ENCODE data around the gene CHKA.

The CHKA gene

DNA sequence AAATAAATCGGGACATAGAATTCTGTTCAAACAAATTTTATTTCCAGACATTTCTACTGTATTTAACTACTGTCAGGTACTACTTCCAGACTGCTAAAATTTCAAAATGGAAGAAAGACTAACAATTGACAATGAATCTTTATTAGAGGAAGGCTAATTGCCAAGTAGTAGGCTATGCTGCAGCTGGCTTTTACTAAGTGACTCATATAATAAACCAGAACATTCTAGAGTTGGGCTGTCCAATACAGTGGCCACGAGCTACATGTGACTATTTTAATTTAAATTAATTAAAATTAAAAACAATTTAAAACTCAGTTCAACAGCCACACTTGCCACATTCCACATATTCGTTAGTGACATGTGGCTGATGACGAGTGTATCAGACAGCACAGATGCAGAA lies 27.6 kb downstream of the CHKA start:
- TF ChIP-seq, protein P1, sequence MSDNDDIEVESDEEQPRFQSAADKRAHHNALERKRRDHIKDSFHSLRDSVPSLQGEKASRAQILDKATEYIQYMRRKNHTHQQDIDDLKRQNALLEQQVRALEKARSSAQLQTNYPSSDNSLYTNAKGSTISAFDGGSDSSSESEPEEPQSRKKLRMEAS (IDR thresholded peaks at IDR 0.05) = no peak
- TF ChIP-seq EGR1 (IDR thresholded peaks at IDR 0.05) = no peak

DNA sequence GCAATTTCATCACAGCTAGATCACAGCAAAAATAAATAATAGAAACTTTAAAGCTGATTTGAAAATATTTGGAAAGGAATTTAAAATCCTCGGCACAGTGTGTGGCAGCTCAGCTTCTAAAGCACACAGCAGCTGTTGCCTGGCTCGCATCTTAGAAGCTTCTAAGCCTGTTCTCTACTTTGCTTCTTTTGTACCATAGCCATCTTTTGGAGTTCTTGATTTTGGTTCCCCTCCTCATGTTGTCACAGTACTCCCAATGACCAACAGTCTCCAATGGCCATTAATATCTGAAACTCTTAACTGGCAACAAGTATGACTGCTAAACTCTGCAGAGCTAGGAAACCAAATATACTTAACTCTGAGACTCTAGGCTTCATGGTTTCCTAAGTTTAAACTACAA lies 28.8 kb downstream of the CHKA start:
- TF ChIP-seq RAD21 (IDR thresholded peaks at IDR 0.05; ENCODE audit: low read depth) (no peak), NFIC (IDR thresholded peaks at IDR 0.05) (no peak), EGR1 (IDR thresholded peaks at IDR 0.05) (no peak), CEBPB (IDR thresholded peaks at IDR 0.05) (no peak), EP300 (IDR thresholded peaks at IDR 0.05; ENCODE audit: borderline replicate concordance) (no peak), FOXM1 (IDR thresholded peaks at IDR 0.05; ENCODE audit: borderline replicate concordance, low read depth) (no peak), TCF12 (IDR thresholded peaks at IDR 0.05; ENCODE audit: low read depth) (no peak), TEAD4 (IDR thresholded peaks at IDR 0.05) (no peak), YY1 (IDR thresholded peaks at IDR 0.05; ENCODE audit: low read depth) (no peak), TAF1 (IDR thresholded peaks at IDR 0.05; ENCODE audit: low read depth) (no peak)
- TF ChIP-seq, protein P2, sequence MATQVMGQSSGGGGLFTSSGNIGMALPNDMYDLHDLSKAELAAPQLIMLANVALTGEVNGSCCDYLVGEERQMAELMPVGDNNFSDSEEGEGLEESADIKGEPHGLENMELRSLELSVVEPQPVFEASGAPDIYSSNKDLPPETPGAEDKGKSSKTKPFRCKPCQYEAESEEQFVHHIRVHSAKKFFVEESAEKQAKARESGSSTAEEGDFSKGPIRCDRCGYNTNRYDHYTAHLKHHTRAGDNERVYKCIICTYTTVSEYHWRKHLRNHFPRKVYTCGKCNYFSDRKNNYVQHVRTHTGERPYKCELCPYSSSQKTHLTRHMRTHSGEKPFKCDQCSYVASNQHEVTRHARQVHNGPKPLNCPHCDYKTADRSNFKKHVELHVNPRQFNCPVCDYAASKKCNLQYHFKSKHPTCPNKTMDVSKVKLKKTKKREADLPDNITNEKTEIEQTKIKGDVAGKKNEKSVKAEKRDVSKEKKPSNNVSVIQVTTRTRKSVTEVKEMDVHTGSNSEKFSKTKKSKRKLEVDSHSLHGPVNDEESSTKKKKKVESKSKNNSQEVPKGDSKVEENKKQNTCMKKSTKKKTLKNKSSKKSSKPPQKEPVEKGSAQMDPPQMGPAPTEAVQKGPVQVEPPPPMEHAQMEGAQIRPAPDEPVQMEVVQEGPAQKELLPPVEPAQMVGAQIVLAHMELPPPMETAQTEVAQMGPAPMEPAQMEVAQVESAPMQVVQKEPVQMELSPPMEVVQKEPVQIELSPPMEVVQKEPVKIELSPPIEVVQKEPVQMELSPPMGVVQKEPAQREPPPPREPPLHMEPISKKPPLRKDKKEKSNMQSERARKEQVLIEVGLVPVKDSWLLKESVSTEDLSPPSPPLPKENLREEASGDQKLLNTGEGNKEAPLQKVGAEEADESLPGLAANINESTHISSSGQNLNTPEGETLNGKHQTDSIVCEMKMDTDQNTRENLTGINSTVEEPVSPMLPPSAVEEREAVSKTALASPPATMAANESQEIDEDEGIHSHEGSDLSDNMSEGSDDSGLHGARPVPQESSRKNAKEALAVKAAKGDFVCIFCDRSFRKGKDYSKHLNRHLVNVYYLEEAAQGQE (IDR thresholded peaks at IDR 0.05; ENCODE audit: low read depth) = no peak
- TF ChIP-seq, protein P3, sequence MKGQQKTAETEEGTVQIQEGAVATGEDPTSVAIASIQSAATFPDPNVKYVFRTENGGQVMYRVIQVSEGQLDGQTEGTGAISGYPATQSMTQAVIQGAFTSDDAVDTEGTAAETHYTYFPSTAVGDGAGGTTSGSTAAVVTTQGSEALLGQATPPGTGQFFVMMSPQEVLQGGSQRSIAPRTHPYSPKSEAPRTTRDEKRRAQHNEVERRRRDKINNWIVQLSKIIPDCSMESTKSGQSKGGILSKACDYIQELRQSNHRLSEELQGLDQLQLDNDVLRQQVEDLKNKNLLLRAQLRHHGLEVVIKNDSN (IDR thresholded peaks at IDR 0.05) = no peak
- TF ChIP-seq, protein P1 (IDR thresholded peaks at IDR 0.05) = no peak

DNA sequence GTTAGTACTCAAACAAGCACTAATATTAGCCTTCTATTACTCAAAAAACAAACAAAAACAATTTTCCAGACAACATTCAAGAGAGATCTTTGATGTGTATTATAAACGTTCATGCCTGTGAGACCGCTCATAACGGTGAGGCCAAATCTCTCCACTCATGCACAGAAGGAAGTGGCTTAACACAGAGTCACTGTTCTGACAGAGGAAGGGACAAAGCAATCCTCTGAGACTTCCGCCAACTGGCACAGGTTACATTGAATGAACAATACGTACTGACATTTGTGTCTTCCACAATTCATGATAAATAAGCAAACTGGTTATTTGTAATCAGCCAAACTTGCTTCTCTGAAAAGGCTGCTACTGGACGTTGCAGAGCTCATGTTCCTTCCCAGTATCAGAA lies 30.5 kb downstream of the CHKA start:
- TF ChIP-seq CEBPB (IDR thresholded peaks at IDR 0.05) (no peak), EP300 (IDR thresholded peaks at IDR 0.05; ENCODE audit: borderline replicate concordance) (no peak), TAF1 (IDR thresholded peaks at IDR 0.05; ENCODE audit: low read depth) (no peak), EGR1 (IDR thresholded peaks at IDR 0.05) (no peak), ZBTB7A (IDR thresholded peaks at IDR 0.05; ENCODE audit: low read depth) (no peak), TCF12 (IDR thresholded peaks at IDR 0.05; ENCODE audit: low read depth) (no peak), FOXM1 (IDR thresholded peaks at IDR 0.05; ENCODE audit: borderline replicate concordance, low read depth) (no peak), CREB1 (IDR thresholded peaks at IDR 0.05; ENCODE audit: low read depth) (no peak), YY1 (IDR thresholded peaks at IDR 0.05; ENCODE audit: low read depth) (no peak), RAD21 (IDR thresholded peaks at IDR 0.05; ENCODE audit: low read depth) (no peak), TEAD4 (IDR thresholded peaks at IDR 0.05) (no peak), NFIC (IDR thresholded peaks at IDR 0.05) (no peak)
- TF ChIP-seq, protein P3 (IDR thresholded peaks at IDR 0.05) = no peak
- TF ChIP-seq, protein P2 (IDR thresholded peaks at IDR 0.05; ENCODE audit: low read depth) = no peak
- TF ChIP-seq, protein P1 (IDR thresholded peaks at IDR 0.05) = no peak

DNA sequence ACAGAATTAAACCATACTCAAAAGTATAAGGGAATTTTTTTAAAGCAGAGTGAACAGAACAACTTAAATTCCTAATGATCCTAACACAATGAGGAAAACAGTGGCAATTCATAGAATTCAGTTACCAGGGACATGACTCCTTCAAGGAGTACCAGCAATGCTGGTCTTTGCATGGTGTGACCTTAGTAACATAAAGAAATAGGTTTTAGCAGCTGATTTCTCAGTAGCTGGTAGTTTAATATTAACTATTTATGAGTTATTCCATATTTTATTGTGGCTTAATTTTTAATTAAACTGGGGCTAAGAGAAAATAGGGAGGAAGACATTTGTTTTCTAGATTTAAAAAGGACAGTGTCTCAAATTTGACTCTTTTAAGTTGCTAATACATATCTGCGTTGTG lies 30.9 kb downstream of the CHKA start:
- no peak for TF ChIP-seq ZBTB7A (IDR thresholded peaks at IDR 0.05; ENCODE audit: low read depth)

DNA sequence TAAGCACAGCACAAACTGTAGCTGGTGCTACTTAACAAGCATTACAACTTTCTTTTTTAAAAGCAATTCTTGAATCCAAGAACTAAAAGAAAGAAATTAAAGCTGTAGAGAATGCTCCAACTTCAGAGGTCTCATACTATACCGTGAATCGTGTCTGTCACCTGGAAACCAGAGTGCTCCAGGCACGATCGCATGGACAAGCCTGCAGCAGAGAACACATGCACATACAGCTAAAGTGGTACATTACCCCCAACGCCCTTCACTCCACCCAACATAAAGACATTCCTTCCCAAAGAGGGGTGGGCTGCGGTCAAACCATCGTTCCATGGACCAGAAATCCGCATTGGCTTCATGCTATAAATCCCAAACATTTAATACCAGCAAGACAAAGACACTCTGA lies 31.5 kb downstream of the CHKA start:
- no peak for TF ChIP-seq CREB1 (IDR thresholded peaks at IDR 0.05; ENCODE audit: low read depth)
- no peak for TF ChIP-seq NFIC (IDR thresholded peaks at IDR 0.05)
- no peak for TF ChIP-seq RAD21 (IDR thresholded peaks at IDR 0.05; ENCODE audit: low read depth)
- no peak for TF ChIP-seq FOXM1 (IDR thresholded peaks at IDR 0.05; ENCODE audit: borderline replicate concordance, low read depth)
- TF ChIP-seq EP300 (IDR thresholded peaks at IDR 0.05; ENCODE audit: borderline replicate concordance) = no peak
- TF ChIP-seq TAF1 (IDR thresholded peaks at IDR 0.05; ENCODE audit: low read depth) = no peak
- no peak for TF ChIP-seq TCF12 (IDR thresholded peaks at IDR 0.05; ENCODE audit: low read depth)
- TF ChIP-seq, protein P3 (IDR thresholded peaks at IDR 0.05) = no peak
- no peak for TF ChIP-seq TEAD4 (IDR thresholded peaks at IDR 0.05)
- no peak for TF ChIP-seq EGR1 (IDR thresholded peaks at IDR 0.05)
- TF ChIP-seq ZBTB7A (IDR thresholded peaks at IDR 0.05; ENCODE audit: low read depth) = no peak
- TF ChIP-seq, protein P1 (IDR thresholded peaks at IDR 0.05) = no peak
- TF ChIP-seq, protein P2 (IDR thresholded peaks at IDR 0.05; ENCODE audit: low read depth) = no peak
